Stimulated activated naive B cell treated with anti-CD40 and anti-IgM and Interleukin-4, amounts not matched to agents 10 μg/mL and 1 μg/mL and 100 μg/mL, for 72 hours (primary cell): ENCODE data around the gene VMA21.

Source experiments
- ATAC-seq, 2 donors: fragments of 150-1000 bp; cut with Tn5 transposase; replicated peaks; 2 replicates each; pipeline ENCODE4 v1.10.0; 2021; ENCODE audit warnings: moderate library complexity in 1 of 2
- DNase-seq: peaks from one replicate; pipeline ENCODE4 v3.0.0; 2021
- H3K27ac Mint-ChIP-seq: one replicate; pipeline ENCODE4 v1.8.0; 2022; ENCODE audit warnings: mild to moderate bottlenecking, mixed read lengths
- H3K27me3 Mint-ChIP-seq, 2 donors: one replicate each; pipeline ENCODE4 v1.8.0; 2022; ENCODE audit warnings: mixed read lengths in 2 of 2
- H3K36me3 Mint-ChIP-seq, 2 donors: one replicate each; pipeline ENCODE4 v1.8.0; 2022; ENCODE audit warnings: mixed read lengths in 2 of 2, mild to moderate bottlenecking in 1 of 2
- H3K4me1 Mint-ChIP-seq, 2 donors: one replicate each; pipeline ENCODE4 v1.8.0; 2022; ENCODE audit warnings: mixed read lengths in 2 of 2, mild to moderate bottlenecking in 1 of 2
- H3K4me3 Mint-ChIP-seq, 2 donors: one replicate each; pipeline ENCODE4 v1.8.0; 2022; ENCODE audit warnings: mild to moderate bottlenecking in 2 of 2, mixed read lengths in 2 of 2, moderate library complexity in 1 of 2
- H3K9me3 Mint-ChIP-seq, 2 donors: one replicate each; pipeline ENCODE4 v1.8.0; 2022; ENCODE audit warnings: mixed read lengths in 2 of 2, mild to moderate bottlenecking in 1 of 2

Gene VMA21, protein sequence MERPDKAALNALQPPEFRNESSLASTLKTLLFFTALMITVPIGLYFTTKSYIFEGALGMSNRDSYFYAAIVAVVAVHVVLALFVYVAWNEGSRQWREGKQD

DNA sequence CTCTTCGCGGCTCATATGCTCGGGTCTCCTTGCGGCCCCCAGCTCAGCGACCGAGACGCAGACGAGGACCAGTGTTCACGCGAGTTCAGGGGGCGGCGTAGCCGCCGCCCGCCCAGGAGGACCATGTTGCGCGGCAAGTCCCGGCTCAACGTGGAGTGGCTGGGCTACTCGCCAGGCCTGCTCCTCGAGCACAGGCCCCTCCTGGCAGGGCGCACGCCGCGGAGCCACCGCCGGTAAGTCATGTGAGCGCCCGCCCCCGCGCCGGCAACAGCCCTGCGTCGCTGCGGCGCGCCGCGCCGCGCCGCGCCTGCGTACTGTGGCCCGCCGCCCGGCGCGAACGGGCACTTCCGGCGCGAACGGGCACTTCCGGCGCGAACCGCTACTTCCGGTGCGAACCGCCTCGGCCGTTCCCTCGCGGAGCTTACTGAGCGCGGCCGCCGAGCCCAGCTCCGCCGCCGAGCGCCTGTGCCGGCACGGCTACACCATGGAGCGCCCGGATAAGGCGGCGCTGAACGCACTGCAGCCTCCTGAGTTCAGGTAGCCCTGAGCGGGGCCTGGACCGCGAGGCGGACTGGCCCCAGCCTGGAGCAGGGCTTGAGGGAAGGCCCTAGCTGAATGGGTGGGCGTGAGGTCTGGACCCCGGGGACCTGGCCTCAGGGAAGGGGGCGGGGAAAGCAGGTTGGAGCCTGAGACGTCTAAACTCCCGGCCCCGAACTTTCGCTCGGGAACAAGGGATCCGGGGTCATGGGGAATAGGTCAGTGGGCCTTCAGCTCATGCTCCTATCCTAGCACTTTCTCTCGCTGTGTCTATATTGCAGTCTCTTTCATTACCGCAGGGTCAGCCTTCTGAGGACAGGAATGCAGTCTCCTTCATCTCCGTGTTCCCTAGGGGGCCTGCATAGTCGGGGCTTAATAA is at the start of gene VMA21:
VMA21 (plus strand) TSS at position 382 of the 916 bp plus-strand sequence; CDS start at position 485, 103 bp downstream.
- Mint-ChIP-seq H3K4me3 (peak within 1 kb of the TSS; percentile 89 to 92), H3K27ac (peak within 1 kb of the TSS; percentile 98), H3K4me1 (peaks cover 15 to 22% of the 10 kb centered on the region in 2 donors), H3K36me3 (peaks cover 0 to 7% of the 10 kb centered on the region in 2 donors), H3K27me3 (no peaks in the 10 kb centered on the region), H3K9me3 (no peaks in the 10 kb centered on the region)
- peak; percentile 87 to 91 for ATAC-seq
- DNase-seq, result peak; percentile 78

DNA sequence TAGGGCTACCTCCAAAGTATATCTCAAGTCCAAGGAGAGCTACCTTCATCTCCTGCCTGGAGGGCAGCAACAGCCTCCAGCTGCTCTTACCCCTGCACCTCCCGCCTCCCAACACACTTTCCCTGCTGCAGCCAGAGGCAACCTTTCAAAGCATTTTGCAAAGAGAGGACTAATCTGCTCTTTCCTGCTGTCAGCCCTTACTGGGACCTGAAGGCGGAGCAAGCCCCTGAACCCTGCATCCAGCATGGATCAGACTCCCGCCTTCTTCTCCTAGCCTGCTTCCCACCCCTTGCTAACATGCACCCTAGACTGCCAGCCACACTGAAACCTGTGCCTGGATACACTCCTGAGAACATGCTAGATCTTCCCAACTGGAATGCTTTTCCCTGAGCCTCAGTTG is 37.7 kb upstream of the VMA21 start:
- H3K27me3 Mint-ChIP-seq, result peaks cover 28 to 29% of the 10 kb centered on the region in 2 donors
- H3K4me3 Mint-ChIP-seq, result no peak overlapping the region
- peaks cover 2 to 5% of the 10 kb centered on the region in 2 donors for H3K4me1 Mint-ChIP-seq
- ATAC-seq, result no peak
- H3K36me3 Mint-ChIP-seq, result no peaks in the 10 kb centered on the region
- DNase-seq, result no peak
- no peaks in the 10 kb centered on the region for H3K9me3 Mint-ChIP-seq
- H3K27ac Mint-ChIP-seq, result no peak overlapping the region

DNA sequence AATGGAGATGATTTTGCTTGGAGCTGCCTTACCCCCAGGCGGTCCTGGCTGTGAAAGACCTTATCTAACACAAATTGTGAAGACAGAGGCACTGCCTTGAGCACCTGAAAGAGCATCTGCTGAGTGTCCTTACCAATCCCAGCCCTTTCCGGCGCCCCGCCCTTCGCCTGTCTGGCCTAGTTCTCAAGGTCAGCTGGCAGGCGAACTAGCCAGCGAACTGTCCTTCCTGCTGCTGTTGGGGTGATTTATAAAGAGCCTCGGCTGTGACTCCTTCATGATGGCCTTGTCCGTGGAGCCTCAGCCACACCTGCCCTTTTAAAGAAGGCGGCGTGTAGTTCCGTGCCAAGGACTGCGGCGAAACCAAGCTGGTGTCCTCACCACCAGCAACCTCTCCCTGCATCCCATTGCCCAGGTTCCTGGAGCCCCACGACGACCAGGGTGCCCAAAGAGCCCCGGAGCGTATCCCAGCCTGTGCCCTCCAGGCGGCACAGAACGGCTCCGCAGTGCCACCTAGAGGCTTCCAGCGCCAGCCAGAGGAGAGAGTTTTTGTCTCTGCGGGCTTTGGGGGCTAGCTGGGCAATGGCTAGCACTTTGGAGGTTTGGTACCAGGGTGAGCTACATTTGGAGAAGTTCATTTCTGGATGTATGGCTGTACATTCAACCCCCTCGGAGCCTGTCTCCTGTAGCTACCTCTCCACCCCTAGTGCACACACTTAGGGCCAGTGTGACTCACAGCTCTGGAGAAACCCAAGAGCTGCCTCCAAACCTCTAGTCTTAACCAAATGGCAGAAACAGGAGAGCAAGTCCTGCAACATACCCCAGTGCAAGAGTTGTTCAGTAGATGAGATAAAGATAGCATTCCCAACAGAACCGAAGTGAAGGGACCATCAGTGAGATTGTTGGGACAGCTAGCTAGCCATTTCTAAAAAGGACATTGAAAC is 36.8 kb upstream of the VMA21 start:
- peaks cover 25 to 28% of the 10 kb centered on the region in 2 donors for H3K27me3 Mint-ChIP-seq
- H3K4me3 Mint-ChIP-seq, result peak overlapping the region; percentile 15 to 69
- H3K9me3 Mint-ChIP-seq, result no peaks in the 10 kb centered on the region
- DNase-seq (peak; percentile 11), ATAC-seq (peak; percentile 71 to 82)
- no peaks in the 10 kb centered on the region for H3K36me3 Mint-ChIP-seq
- H3K27ac Mint-ChIP-seq, result no peak overlapping the region
- H3K4me1 Mint-ChIP-seq, result peaks cover 2 to 5% of the 10 kb centered on the region in 2 donors

DNA sequence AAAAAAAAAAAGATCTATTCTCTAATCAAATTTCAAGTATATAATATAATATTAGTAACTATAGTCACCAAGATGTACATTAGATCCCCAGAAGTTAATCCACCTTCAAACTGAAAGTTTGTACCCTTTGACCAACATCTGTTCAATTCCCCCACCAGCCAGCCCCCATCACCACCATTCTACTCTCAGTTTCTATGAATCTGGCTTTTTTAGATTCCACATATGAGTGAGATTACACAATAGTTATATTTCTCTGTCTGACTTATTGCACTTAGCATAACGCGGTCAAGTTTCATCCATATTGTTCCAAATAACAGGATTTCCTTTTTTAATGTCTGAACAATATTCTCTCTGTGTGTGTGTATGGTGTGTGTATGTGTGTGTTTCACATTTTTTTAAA is 33.7 kb upstream of the VMA21 start:
- no peaks in the 10 kb centered on the region for H3K9me3 Mint-ChIP-seq
- DNase-seq (no peak), ATAC-seq (no peak)
- peaks cover 19 to 29% of the 10 kb centered on the region in 2 donors for H3K27me3 Mint-ChIP-seq
- no peak overlapping the region for H3K4me3 Mint-ChIP-seq
- no peak overlapping the region for H3K27ac Mint-ChIP-seq
- H3K36me3 Mint-ChIP-seq, result no peaks in the 10 kb centered on the region
- peaks cover 2 to 5% of the 10 kb centered on the region in 2 donors for H3K4me1 Mint-ChIP-seq

DNA sequence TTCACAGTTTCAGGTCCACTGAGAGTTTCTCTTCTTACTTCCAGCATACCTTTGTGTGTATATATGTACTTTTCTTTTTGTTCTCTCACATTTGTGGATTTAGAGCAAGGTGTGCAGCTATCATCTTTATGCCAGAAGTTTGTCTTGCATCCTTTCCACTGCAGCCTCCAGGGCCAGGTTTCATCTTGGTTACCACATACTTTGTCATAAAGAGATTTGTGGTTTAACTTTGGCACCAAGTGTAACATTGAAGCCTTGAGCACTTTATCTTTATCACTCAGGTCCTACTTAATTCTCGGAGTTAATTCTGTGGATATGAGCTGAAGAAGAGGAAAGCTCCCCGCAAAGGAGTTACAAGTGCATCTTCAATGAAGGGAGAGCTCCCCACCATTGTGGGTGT is 31.4 kb upstream of the VMA21 start:
- Mint-ChIP-seq H3K27ac (no peak overlapping the region), H3K4me1 (no peaks in the 10 kb centered on the region), H3K36me3 (peaks cover 0 to 1% of the 10 kb centered on the region in 2 donors), H3K9me3 (no peaks in the 10 kb centered on the region), H3K27me3 (peaks cover 23 to 30% of the 10 kb centered on the region in 2 donors), H3K4me3 (no peak overlapping the region)
- DNase-seq (no peak), ATAC-seq (no peak)

DNA sequence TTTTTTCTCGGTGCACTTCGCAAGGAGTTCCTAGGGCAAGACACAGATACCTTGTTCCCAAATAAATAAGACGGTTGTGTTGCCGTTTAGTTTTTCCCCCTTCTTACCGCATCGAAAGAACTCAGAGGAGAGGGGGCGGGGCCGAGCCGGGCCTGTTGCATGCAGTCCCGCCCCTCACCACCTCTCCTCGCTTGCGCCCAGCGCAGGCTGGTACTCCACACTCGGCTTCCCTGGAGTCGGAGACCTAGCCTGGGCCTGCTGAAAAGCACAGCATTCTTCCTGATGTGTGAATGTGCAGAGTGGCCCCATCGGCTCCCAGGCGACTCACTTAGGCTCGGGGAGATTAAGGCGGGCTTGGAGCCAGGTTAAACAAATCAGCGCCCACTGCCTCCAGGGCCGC is 26.1 kb upstream of the VMA21 start:
- Mint-ChIP-seq H3K9me3 (no peaks in the 10 kb centered on the region), H3K4me3 (no peak overlapping the region), H3K36me3 (peaks cover 0 to 1% of the 10 kb centered on the region in 2 donors), H3K27me3 (peaks cover 34 to 39% of the 10 kb centered on the region in 2 donors), H3K27ac (no peak overlapping the region), H3K4me1 (no peaks in the 10 kb centered on the region)
- ATAC-seq (peak in 1 of 2 donors; percentile 48), DNase-seq (no peak)

DNA sequence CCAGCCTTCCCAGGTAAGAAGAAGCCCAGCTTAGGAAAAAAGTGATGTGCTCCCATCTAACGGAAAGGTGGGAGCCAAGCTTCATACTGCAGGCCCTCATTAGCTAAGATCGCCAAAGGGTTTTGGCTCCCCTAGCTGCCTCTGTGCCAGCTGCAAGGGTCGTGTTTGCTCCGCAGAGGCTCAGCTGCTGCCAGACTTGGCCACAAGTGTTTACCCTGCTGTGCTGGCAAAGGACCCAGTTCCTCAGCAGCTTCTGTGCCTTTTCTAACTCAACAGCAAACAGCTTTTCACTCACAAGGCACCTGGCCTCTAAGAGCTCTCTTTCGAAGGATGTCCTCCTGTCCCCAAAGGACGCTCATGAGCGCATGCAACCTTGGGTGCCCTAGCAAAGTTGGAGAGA is 12.2 kb upstream of the VMA21 start:
- Mint-ChIP-seq H3K27me3 (peaks cover 5 to 6% of the 10 kb centered on the region in 2 donors), H3K4me1 (no peaks in the 10 kb centered on the region), H3K36me3 (no peaks in the 10 kb centered on the region), H3K9me3 (no peaks in the 10 kb centered on the region), H3K4me3 (no peak overlapping the region), H3K27ac (no peak overlapping the region)
- no peak for DNase-seq
- no peak for ATAC-seq

DNA sequence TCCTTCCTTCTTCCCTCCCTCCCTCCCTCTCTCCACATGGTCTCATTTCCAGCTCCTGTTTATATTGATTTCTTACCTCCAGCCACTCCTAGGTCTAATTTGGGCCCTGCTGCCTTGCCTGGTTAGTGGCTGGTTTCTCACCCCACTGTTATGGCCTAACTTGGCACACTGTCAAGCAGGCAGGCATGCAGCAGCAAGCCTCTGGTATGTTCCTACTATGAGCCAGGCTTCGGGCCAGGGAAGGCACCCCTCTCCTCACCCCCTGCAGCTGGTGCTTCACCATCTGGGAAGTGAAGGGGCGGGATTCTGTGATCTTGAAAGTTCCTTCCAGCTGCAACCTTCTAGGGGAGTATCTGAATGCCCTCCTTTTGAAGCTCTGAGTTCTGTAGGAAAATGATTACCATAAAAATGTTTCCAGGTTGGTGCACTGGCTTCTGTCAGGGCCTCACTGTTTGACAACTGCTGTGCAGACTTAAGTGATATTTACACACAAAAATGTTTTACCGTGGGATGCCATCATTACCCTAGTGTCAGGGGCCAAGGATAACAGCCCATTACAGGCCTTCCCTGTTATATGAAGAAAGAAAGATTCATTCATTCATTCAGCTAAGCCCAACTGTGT is 10.1 kb upstream of the VMA21 start:
- Mint-ChIP-seq H3K27me3 (peaks cover 4 to 5% of the 10 kb centered on the region in 2 donors), H3K4me3 (no peak overlapping the region), H3K36me3 (peaks cover under 1 to 3% of the 10 kb centered on the region in 2 donors), H3K4me1 (no peaks in the 10 kb centered on the region), H3K27ac (no peak overlapping the region), H3K9me3 (no peaks in the 10 kb centered on the region)
- no peak for DNase-seq
- no peak for ATAC-seq

DNA sequence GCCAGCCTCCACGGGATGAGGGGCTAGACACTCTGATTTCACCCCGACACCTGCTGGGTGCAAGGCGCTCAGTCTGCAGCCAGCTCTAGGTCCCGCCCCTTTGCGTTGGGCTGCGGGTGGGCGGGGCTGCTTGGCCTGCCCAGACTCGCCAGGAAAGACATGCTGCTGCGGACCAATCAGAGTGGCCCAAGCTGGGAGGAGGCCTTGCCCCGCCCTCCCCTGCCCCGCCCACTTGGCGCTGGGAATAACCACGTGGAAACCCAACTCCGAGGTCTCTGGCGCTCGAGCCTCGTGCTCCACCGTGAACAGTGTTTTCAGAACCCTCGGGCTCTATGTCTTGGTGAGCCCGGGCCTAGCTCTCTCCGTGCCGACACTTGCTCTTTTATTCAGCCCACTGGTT is 5.3 kb upstream of the VMA21 start:
- peaks cover 0 to 3% of the 10 kb centered on the region in 2 donors for H3K4me1 Mint-ChIP-seq
- DNase-seq, result no peak
- no peak for ATAC-seq
- H3K27me3 Mint-ChIP-seq, result no peaks in the 10 kb centered on the region
- peaks cover 3% of the 10 kb centered on the region in 2 donors for H3K36me3 Mint-ChIP-seq
- no peak overlapping the region for H3K4me3 Mint-ChIP-seq
- H3K27ac Mint-ChIP-seq, result no peak overlapping the region
- no peaks in the 10 kb centered on the region for H3K9me3 Mint-ChIP-seq

DNA sequence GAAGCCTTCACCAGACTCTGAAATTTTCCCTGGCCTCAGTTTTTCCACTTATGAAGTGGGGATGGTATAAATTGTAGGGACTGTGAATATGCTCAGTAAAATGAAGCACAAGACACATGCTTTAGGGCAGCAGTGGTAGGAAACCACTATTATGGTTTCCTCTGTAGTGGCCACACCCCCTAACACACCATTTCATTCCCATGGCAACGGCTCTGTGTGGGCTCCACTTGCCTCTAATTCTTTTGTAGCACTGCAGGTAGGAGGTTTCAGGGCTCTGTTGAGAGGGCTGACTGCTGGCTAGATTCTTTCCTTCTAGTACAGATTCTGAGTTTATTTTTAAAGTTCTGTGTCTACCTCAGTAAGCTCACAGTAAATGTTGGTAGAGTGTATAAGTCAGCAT is 3.5 kb upstream of the VMA21 start:
- no peaks in the 10 kb centered on the region for H3K9me3 Mint-ChIP-seq

DNA sequence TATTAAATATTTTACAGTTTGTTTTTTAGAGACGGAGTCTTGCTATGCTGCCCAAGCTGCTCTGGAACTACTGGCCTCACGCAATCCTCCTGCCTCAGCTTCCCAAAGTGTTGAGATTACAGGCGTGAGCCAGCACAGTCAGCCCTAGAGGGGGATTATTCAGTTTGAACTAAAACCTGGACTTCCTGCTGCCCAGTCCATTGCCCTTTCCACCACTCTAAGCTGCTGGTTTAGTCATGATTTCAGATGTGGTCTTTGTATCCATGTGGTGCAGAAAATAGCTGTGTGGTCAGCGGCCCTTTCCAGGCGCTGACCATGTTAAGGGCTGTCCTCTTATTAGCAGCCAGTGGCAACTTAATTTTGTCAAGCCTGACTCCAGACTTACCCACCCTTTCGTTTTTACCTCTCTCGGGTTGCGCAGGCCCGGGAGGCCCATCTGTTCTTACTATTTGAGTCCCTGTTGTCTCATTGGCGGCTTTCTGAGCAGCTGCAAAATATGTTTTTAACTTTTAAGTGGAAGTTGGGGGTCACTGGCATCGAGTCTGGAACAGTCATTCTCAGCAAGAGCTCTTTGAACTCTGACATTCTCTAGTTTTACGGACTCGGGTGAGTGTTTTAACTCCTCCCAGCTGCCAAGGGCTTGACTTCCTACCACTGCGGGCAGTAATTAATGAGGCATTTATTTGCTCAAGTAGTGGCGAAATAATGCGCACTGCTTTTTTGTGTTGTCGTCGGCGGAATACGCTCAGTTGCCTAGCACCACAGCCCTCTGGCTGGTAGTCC is 773 bp upstream of the VMA21 start:
- peak; percentile 51 to 66 for ATAC-seq
- DNase-seq, result no peak

More for the DNA sequence above, 3.5 kb upstream of the VMA21 start:
- no peak for DNase-seq
- Mint-ChIP-seq H3K27me3 (no peaks in the 10 kb centered on the region), H3K4me3 (no peak overlapping the region), H3K27ac (no peak overlapping the region), H3K4me1 (peaks cover 5% of the 10 kb centered on the region in 2 donors), H3K36me3 (peaks cover 3 to 6% of the 10 kb centered on the region in 2 donors)
- ATAC-seq, result peak in 1 of 2 donors; percentile 22

DNA sequence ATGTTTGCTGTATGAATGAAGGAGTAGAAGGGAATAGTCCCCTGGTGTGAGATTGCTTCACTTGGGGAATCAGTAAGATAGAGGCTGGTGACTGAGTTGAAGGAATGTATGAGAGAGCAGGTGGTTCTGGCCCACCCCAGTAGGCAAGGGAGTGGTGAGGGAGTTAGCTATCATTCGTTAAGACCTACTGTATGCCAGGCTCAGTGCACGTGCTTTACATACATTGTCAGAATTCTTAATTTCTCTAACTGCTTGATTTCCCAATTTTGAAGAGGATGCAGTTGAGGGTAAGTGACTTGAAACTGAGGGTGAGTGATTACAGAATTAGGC is 700 bp downstream of the VMA21 start:
- H3K27ac Mint-ChIP-seq, result peak overlapping the region; percentile 91
- H3K36me3 Mint-ChIP-seq, result peaks cover 0 to 6% of the 10 kb centered on the region in 2 donors
- H3K27me3 Mint-ChIP-seq, result no peaks in the 10 kb centered on the region
- no peak for DNase-seq
- ATAC-seq, result no peak
- peak overlapping the region; percentile 89 to 92 for H3K4me3 Mint-ChIP-seq
- H3K4me1 Mint-ChIP-seq, result peaks cover 15 to 22% of the 10 kb centered on the region in 2 donors
- H3K9me3 Mint-ChIP-seq, result no peaks in the 10 kb centered on the region

More for the DNA sequence above, 773 bp upstream of the VMA21 start:
- Mint-ChIP-seq H3K27ac (peak overlapping the region; percentile 98), H3K36me3 (peaks cover 1 to 9% of the 10 kb centered on the region in 2 donors), H3K4me1 (peaks cover 15 to 22% of the 10 kb centered on the region in 2 donors), H3K4me3 (peak overlapping the region; percentile 83 to 92), H3K27me3 (no peaks in the 10 kb centered on the region), H3K9me3 (no peaks in the 10 kb centered on the region)

DNA sequence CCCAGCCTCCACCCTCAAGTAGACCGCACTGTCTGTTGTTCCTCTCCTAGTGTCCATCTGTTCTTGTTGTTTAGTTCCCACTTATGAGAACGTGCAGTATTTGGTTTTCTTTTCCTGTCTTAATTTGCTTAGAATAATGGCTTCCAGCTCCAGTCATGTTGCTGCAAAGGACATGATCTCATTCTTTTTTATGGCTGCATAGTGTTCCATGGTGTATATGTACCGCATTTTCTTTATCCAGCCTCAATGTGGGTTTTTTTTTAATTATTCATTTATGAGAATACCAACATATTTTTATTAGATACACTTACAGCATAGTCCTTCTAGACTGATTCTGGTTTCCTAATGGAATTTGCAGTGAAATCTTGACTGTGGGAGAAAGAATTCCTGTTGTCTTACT is 1.3 kb downstream of the VMA21 start:
- Mint-ChIP-seq H3K4me1 (peaks cover 20 to 25% of the 10 kb centered on the region in 2 donors), H3K36me3 (peaks cover under 1 to 9% of the 10 kb centered on the region in 2 donors), H3K27me3 (no peaks in the 10 kb centered on the region), H3K9me3 (no peaks in the 10 kb centered on the region), H3K27ac (peak overlapping the region; percentile 37), H3K4me3 (peak overlapping the region; percentile 82 to 92)
- ATAC-seq (no peak), DNase-seq (no peak)
